NOMO-1 treated with DMSO at 0.1 percent for 48 hours (cell line): ENCODE data around the gene PAMR1.
"Not testable (repeated sequence)": the region's sequence is repeated elsewhere in the genome, so short reads cannot be mapped to it uniquely, and the experiment has no call there.

Experiments
- DNase-seq: peaks from one replicate; lab custom pipeline; 2025; ENCODE audit not compliant: unreplicated experiment; lab: John Stamatoyannopoulos, UW

The PAMR1 gene

DNA sequence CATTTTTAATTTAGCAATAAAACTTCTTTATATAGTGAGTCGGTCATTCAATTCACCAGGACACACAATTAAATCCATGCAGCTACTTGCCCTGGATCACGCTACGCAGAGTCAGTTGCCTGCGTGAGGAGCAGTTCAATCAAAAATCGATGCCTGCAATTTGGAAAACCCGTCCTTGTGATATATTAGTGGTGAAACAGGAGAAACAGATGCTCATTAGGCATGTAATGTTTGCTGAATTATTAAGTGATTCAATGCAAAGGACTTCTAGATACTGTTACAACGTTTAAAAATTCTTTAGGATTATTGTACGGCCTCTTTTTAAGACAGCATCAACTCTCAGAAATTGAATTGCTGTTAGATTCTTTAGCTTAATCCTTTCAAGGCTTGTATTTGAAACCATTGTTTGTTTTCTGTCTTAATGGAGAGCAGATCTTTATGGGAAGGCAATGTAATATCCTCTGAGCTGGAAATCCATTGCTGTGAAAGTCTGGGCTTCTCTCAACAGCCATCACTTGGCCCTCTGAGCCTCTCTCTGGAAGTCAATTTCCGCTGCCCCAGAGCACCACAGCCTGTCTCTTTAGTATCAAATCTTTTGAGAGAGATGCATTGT, 20.1 kb upstream of the PAMR1 start:
- DNase-seq = no peak

DNA sequence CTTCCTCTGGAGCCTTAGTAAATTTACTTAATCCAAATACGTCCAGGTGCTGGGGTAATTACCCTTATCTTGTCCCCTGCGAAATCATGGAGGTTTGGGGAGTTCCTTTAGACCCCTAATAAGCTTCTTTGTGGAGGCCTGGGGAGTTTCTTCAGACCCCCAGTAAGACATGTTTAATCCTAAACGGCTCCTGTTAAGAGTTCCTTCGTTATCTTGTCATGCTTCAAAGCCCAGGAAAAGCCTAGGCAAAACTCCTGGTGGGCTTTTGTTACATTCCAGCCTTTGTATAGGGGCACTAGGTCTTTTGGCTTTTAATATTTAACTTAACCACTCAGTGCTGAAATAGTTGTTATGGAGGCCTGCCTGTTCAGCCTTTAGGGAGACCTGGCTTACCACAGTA, 18.1 kb upstream of the PAMR1 start:
- DNase-seq = no peak

DNA sequence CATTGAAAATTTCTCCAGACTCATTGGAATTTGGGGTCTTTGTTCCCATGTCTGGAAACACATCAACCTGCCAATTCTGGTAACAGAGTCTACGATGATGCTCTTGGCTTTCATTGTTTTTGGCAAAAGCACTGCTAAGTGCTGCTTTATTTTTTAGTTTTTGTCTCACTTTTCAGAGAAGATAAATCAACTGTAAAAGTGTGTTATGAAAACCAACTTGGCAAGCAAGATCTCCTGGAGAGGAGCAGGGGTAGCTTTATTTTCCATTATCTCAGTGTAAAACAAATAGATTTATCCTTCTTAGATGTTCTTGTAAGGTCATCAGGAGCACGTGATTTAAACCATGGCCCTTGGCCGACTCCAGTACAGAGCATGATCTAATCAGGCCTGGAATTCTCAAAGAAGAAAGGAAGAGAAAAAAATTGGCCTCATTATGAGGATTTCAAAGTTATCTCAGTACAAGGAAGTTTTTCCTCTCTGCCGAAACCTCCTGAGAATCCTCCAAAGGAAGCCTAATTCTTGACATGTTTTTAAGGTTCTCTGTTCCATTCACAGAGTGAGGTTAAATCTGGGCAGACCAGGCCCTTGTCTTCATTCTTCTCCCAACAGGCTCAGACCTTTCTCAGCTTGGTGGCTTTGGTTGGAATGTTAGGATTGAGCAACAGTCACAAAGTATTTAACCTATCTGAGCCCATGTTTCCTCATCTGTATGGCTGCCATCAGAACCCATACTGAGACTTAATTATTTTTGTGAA, 16.4 kb upstream of the PAMR1 start:
- DNase-seq = no peak

DNA sequence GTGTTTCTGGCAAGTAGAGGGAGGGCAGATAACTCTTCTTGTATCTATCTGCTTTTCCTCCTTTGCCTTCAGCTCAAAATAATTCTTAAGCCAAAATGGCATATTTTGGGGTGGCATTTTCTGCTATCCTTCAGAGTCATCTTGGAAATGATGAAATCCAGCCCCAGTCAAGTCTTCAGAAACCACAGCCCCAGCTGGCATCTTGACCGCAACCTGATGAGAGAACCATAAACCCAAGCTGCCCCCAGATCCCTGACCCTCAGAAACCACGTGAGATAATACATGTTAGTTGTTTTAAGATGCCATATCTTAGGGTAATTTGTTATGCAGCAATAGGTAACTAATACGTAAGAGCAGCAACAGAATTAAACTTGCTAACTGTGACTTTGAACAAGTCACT, 15.1 kb upstream of the PAMR1 start:
- DNase-seq = no peak

DNA sequence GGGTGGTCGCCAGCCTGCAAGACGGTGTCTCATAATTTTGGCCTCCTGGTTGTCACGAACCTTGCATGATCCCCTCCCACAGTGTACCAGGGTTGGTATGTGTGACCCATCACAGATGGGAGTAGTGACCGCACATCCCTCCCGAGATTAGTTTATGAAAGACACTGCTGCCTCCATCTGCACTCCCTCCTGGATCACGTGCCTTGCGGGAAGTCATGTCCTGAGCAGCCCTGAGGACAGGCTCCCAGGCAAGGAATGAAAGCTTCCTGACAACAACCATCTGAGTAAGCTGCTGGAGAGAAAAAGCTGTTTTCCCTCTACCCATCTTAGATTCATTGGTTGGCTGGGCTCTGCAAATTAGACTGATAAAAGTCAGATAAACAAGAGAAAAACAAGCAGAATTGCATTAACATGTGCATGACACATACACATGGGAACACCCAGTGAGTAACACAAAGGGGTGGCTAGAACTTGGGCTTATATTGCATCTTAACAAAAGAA, 14.4 kb upstream of the PAMR1 start:
- DNase-seq = no peak

DNA sequence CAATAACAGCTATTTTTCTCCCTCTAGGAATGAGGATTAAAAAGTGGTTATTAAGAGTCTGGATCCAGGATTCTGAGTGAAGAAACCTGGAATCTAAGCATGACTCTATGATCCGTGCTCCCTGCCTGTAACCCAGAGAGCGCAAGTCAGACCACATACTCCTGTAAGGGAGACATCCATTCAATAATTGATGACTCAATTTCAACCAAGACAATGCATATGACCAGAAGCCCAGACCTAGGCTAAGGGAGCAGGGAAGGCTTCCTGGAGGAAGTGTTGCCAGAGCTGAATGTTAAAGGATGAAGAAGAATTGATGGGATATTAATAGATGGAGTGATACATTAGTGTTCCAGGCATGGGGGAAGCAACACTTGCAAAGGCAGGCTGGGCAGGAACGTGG, 13.8 kb upstream of the PAMR1 start:
- no peak for DNase-seq

DNA sequence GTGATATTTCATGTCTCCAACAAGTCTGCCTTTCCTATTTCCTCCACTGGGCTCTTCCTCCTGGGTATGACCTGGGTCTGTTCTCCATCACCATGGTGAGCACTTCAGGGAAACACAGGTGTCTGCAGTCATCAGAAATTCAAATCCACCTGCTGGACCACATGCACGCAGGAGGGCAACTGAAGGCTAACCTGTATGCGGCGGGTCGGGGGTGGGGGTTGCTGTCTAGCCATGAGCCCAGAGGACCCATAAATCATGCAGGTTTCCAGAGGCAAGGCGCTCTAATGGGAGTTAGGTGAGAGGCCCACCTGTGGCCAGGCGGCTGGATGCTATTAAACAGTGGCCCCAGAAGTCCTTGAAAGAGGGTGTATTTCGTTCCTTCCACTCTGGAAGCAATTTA, 11.1 kb upstream of the PAMR1 start:
- DNase-seq = no peak

GRCh38 chr11:35531246-35531645, 5.8 kb upstream of the PAMR1 start:
- no peak for DNase-seq

DNA sequence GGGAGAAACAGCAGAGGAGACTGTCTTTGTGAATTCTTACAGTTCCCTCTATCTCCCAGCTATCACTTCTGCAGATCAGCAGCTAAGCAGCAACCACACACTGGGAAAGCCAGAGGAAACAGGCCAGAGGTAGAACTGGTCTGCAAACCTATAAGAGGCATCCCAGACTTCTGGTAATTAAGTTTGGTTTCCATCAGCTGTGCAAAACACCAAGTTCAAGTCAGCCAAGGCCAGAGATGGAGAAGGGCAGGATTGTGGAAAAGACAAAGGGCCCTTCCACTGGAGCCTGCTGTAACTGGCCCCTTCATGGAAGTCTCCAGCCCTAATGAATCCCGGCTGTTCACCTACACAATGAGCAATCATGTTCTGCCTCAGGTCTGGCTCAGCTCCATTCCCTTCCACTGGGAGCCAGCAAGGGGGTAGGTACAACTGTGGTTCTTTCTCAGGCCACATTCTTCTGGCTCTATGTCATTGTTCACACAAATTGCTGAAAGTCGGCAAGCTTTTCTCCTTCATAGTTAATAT, 4.6 kb upstream of the PAMR1 start:
- no peak for DNase-seq

DNA sequence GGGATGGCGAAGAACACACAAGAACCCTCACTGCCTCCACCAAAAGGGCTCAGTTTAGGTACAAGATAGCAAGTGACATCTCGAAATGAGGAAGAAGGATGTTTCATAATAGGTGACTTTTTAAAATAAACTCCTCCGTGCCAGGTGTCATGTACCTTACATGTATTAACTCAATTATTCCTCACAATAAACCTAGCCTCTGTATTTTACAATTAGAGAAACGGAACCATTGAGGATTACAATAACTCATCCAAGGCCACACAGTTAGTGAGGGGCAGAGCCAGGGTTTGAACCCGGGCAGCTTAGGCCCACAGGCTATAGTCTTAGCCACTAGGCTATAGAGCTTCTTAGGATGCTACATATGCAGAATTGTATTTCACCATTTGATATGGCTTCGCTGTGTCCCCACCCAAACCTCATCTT, 965 bp upstream of the PAMR1 start:
- no peak for DNase-seq

DNA sequence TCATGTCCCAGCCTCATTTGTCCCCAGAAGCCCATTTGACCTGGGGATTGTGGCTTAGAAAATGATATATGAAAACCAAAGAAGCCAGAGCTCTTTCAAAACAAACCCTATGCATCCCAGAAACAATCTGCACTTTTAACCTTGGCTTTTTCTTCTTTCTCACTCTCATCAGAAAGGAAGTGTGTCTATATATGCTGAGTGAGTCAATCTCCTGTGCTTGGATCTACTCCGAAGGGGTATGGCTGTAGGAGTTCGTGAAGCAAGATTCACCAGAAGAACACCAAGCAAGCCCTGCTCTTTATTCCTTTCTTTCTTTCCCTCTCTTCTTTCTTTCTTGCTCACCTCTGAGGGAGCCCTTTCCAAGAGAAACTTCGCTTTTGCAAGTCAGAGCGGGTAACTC, 636 bp downstream of the PAMR1 start:
- DNase-seq = no peak

DNA sequence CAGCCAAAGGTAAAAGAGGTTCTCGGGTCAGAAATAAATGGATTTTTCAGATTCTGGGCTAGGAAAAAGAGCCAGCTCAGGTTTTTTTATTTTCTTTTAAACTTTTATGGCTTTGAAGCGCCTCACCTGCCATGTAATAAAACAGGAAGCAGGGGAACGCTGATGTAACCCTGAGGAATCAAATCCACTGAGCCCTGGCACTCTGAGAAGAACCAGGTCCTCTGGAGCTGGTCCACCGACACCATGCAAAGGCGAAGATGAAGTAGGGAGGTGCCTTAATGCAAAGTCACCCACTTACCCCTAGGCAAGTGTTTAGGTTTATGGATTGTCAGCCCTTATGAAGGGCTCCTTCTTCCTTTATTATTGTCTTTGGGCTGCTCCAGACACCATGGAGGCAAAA, 1.6 kb downstream of the PAMR1 start:
- no peak for DNase-seq

DNA sequence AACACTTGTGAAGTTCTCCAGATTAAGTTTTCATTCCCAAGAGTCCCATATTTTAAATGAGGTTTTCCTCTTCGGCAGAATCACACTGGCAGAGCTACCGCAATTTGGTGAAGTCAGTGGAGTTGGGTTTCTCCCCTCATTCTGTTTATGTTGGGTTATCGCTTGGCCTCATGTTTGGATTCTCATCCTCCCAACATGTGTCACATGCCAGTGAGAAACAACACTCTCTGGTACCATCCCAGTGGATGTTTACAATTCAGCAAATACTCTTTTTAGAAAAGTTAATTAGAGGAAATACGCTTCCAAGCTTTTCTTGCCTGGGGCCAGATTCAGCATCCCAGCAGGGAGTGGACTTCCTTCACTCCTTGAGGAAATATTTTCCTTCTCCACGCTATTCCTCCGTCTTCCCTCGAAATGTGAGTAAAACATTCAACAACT, 2.1 kb downstream of the PAMR1 start:
- no peak for DNase-seq

DNA sequence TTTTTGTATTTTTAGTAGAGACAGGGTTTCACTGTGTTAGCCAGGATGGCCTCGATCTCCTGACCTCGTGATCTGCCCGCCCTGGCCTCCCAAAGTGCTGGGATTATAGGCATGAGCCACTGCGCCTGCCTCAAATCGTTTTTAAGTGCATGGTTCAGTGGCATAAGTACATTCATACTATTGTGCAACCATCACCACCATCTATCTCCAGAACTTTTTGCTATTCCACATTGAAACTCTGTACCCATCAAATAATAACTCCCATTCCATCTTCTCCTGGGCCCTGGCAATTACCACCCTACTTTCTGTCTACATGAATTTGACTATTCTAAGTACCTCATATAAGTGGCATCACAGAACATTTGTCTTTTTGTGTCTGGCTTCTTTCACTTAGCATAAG, 3.3 kb downstream of the PAMR1 start:
- DNase-seq = not testable (repeated sequence)

DNA sequence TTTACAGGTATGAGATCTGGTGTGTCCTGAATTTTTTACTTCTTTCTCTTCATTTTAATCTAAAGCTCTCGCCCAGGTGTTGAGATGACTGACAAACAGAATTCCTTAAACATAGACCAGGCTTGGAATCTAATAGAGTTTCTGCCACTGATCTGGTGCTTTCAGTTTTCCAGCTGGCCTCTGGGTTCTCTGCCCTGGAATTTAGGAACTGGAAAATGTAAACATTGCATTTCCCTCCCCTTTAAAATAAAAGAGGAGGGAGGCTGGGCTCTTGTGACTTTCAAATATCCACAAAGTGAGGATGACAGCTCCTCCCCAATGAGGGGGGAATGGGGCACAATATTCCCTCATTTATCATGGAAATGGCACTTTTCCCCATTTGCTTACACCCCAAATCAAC, 5.0 kb downstream of the PAMR1 start:
- DNase-seq = no peak

DNA sequence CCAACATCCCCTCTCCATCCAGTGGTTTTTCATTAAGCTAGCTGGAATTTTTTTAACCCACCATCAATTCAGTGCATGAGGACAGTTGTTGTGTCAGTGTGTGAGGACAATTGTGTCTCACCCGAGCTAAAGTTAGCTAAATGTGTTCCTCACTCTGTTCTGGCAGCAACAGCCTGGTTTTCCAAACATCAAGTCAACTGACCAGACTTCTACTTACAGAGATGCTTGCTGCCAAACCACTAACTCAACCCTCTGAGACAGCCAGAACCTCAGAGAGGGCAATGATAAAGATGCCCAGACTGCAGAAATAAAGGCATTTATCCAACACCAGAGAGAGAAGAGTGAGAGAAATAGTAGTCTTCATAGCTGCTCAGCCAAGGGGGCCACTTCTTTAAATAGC, 6.7 kb downstream of the PAMR1 start:
- no peak for DNase-seq

GRCh38 chr11:35517481-35517880, 7.9 kb downstream of the PAMR1 start:
- no peak for DNase-seq

GRCh38 chr11:35516403-35516802, 9.0 kb downstream of the PAMR1 start:
- DNase-seq = no peak

- no peak for DNase-seq
Observed at GRCh38 chr11:35515224-35515623, 10.2 kb downstream of the PAMR1 start.

GRCh38 chr11:35514481-35514880, 10.9 kb downstream of the PAMR1 start:
- DNase-seq = no peak

GRCh38 chr11:35511666-35512065, 13.8 kb downstream of the PAMR1 start:
- no peak for DNase-seq

DNA sequence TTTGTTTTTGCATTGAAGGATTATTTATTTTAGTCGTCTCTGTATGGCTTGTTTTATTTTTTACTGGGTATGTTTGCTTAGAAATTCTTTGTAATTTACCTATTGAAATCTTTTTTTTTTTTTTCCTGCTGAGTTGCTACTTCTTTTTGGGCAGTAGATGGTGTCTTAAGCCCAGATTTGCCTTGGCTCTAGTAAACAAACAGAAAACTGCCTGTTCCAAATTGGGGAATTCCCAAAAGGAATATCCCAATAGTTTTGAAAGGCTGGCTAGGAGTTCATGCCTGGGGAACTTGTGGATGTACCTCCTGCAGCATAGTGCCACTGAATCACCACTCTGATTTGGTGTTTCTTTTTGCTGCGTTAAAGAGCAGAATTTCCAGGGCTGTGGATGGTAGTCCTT, 17.7 kb downstream of the PAMR1 start:
- DNase-seq = no peak
